HG02642 (cell line): ENCODE data around the gene PROM2.

Source experiments
- ATAC-seq: cut with Tn5 transposase; IDR thresholded peaks from one replicate; pipeline ENCODE4 v1.9.1; 2021; ENCODE audit warnings: mild to moderate bottlenecking; ENCODE audit not compliant: unreplicated experiment, poor library complexity

The PROM2 gene

DNA sequence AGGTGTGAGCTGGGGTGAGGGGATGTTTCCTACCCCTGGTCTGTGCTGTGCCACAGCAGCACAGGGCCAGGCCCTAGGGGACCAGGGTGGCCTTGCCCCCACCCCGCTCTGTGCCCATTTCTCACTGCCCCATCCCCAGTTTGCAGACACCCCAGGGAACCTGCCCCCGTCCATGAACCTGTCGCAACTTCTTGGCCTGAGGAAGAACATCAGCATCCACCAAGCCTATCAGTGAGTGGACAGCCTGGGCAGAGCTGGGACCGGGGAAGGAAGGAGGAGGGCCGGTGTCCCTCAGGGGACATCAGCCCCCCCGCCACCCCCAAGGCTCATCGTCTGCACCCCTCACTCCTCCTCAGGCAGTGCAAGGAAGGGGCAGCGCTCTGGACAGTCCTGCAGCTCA is 7.5 kb downstream of the PROM2 start:
- no peak for ATAC-seq

- no peak for ATAC-seq
Measured at GRCh38 chr2:95282458-95282857, 8.2 kb downstream of the PROM2 start.

DNA sequence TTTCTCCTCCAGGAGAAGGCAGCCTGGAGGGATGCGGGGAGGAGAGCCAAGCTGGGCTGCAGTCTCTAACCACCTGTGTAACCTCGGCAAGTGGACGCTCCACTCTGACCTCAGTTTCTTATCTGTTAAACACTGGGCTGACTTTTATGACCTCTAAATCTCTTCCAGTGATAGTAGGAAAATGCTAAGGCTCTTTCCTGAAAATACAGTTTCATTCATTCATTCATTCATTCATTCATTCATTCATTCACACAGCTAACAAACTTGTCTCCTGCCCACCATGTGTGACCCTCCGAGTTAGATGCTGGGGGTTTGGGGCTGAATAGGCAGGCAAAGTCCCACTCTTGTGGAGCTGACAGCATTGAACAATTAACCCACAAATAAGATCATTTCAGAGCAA is 9.3 kb downstream of the PROM2 start:
- ATAC-seq, result no peak

DNA sequence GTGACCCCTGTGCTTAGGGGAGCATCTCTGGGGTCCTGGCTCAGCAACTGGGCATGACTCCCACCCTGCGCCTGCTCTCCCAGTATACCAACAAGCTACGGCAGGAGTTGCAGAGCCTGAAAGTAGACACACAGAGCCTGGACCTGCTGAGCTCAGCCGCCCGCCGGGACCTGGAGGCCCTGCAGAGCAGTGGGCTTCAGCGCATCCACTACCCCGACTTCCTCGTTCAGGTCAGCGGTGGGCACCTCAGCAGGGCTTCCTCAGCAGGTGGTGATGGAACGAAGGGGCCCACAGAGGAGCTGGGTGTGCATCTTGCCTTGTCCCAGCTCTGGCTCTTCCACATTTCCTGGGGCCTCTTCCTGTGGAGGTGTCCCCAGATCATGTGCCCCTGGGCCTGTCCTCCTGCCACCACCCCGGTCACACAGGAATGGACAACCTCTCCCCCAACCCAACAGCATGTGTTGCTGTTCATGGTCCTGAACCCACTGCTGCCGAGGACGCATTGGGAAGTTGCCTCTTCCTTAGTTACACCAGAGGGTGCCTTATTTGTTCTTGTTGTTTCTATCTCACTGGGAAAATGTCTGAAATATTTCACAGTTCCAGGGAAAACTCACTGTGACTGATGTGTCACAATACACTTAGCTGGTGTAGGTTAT is 10.8 kb downstream of the PROM2 start:
- ATAC-seq, result no peak

- ATAC-seq, result no peak
Measured at GRCh38 chr2:95285542-95285932, 11.3 kb downstream of the PROM2 start.

DNA sequence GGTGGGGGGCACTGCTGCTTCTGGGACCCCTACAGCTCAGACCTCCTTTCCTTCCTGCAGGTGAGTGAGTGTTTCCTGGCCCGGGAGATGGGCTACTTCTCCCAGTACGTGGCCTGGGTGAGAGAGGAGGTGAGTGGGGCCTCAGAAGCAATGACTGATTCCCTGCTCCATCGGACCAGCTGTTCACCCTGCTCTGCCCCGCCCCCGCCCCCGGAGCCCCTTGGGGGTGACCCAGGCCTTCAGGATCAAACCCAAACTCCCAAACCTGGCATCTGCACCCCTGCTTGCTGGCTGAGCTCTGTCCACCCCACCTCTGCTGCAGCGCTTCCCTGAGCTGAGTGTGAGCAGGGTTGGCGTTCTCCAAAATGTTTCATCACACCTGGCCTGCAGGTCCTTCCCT is 13.1 kb downstream of the PROM2 start:
- no peak for ATAC-seq

DNA sequence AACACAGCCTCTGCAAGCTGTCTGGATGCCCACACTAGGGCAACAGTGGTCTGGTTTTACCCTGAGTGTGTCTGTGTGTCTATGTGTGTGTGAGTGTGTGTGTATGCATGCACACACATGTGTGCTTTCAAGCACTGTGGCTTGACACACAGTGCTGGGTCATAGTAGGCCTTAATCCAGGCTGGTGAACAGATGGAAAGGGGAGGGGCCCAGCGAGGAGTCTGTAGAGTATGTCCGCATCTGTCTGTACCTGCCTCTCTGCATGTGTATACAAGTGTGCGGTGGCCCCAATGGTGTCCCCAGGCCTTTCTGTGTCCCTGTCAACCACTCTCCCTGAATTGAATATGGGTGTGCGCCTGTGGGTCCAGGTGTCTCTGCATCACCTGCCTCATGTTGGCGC is 13.6 kb downstream of the PROM2 start:
- no peak for ATAC-seq

GRCh38 chr2:95289253-95289652 is 15.0 kb downstream of the PROM2 start:
- no peak for ATAC-seq

DNA sequence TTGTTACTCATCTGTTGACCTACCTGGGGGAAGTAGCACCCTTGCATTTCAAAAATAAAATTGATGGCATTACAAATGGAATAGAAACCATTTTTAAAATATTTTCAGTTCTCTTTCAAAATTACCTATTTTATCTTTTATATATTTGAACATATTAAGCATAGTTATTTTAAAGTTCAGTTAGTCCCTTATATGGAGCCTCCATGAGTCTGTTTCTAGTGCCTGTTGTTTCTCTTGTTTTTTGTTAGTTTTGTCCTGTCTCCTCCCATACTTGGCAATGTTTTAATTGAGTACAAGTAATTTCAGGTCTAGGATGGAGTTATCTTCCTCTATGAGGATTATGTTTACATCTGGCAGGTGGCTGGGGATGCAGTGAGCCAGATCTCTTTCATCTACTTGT is 17.0 kb downstream of the PROM2 start:
- no peak for ATAC-seq

GRCh38 chr2:95292623-95293260 is 18.5 kb downstream of the PROM2 start:
- no peak for ATAC-seq

- no peak for ATAC-seq
Measured at GRCh38 chr2:95294579-95295250, 20.5 kb downstream of the PROM2 start.

GRCh38 chr2:95295376-95295775 is 21.1 kb downstream of the PROM2 start:
- ATAC-seq, result no peak

DNA sequence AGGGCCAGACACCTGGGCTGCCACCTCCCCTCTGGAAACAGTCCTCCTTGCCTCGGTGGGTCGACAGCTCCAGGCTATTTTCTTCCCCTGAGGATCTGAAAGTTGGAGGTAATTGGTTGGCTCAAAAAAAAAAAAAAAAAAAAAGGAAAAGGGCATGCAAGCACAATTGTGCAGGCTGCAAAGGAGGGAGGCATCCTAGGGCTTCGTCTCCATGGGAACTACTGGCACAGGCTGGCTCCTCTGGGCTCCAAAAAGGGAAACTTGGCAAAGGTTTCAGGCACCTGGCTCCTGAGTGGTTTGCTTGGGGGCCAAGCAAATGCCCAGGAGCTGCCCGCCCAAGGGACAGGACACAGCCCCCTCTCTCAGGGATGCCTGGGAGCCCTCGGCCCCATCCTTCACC is 21.8 kb downstream of the PROM2 start:
- ATAC-seq, result no peak

GRCh38 chr2:95296880-95297487 is 22.7 kb downstream of the PROM2 start, which contains the start of gene KCNIP3:
TSS of gene KCNIP3 (plus strand) at chr2:95297347. CDS start at chr2:95297439, 92 bp downstream.
- ATAC-seq, result no peak

DNA sequence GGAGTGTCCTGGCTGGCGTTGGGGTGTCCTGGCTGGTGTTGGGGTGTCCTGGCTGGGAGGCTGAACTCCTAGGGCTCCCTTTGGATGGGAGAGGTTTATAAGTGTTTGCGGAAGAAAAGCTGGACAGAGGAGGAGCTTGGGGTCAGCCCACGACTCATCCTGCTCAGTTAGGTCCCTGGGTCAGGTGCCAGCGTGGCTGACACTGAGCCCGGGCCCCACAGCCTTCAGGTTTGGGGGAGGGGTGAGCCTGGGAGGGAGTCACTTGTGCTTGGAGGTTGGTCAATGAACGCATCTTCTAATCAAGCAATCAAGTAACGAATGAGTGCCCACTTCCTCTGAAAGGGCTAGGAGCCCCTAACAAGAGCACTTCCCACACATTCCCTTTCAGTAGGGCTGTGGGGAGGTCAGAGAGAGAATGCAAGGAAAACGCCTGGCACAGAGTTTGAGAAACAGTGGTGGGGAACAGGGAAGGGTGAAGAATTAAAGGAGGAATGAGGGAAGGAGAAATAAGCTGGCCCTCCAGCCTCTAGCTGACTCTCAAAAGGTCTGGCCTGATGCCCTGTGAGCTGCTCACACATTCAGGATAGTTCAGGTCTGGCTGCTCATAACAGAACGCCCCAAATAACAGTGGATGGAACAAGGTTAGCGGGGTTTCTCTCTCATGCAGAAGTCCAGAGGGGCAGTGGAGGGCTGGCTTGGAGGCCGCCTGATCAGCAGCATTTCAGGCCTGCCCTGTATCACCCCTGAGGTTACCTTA is 23.6 kb downstream of the PROM2 start:
- ATAC-seq, result no peak

DNA sequence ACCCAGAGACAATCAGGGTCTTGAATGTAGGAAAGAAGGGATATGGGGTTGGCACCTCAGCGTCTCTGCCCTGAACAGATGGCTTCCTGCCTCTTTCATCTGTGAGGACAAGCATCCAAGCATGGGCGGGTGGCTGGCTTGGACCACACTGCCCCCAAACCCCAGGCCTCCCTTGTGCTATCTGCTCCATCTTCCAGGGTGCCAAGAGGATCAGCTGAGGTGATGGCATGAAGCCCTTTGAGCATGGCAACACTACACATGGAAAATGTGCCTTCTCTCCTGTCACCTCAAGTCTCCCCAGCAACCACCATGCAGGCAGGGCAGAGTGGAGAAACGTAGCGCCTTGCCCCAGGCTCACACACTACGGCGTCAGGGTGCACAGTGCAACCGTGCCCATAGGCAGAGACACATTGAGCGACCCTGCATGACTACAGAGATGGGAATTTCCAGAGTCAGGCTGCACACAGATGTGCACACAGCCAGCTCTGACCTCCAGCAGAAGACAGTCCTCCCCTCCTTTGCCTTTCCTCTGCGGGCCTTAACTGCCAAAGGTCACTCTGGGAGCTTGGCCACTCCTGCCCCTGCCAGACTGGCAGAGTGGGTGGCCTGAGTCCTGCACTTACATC is 24.4 kb downstream of the PROM2 start:
- ATAC-seq, result no peak

DNA sequence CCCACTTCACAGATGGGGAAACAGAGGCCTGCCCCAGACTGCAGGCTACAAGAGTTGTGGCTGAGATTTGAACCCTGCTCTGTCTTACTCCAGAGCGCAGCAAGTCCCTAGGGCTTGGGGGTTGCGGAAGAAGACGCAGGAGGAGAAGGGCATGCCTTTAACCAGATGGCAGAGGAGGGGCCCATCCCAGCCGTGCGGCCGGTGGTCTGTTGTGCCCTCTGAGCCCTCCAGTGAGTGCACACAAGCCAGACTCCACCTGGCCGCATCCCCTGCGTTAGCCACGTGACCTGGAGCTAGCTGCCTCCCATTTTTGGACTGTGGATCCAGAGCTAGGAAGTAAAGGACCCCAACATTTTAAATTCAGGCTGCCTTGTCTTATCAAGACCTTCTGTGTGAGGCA is 25.7 kb downstream of the PROM2 start:
- ATAC-seq, result no peak

- no peak for ATAC-seq
Measured at GRCh38 chr2:95300450-95300849, 26.2 kb downstream of the PROM2 start.

DNA sequence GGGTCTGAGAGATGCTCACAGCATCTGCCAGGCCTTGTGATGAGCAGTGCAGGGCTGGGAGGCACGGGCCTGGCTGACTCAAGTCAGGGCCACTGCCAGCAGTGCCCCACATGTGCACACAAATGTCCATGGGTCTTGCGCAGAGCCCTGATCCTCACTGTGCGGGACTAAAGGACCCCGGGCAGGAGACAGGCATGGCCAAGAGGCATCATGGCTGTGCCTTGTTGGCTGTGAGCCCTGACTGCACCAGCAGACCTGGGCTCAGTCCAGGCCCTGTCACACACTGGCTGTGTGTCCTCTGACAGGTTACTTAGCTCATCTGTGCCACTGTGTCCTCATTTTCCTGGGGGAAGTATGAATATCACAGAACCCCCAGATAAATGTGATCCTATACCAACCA is 26.9 kb downstream of the PROM2 start:
- no peak for ATAC-seq
